ENCODE results near the gene SPIRE2. TPM values are rescaled to one million over a fixed set of nuclear protein-coding genes. Genes with fewer than 3 reads are reported as not detected.
"Not testable (repeated sequence)": the region's sequence is repeated elsewhere in the genome, so short reads cannot be mapped to it uniquely, and the experiment has no call there.

Gene SPIRE2
- total and polyA plus RNA-seq, 4 donors: 0.62 to 2.3 (median 1.8) TPM

GRCh38 chr16:89828870-89829629 is 775 bp downstream of the SPIRE2 start:
- ATAC-seq (ENCODE audit: low FRiP score) (no peak), DNase-seq (no peak)
- intact Hi-C loops (cut with DNase I): loop anchor here in 1 of 2 donors (5.0 kb wide), 1 partner anchor 43 kb away; the partner anchor contains the start of gene TCF25
- no peak overlapping the region for H3K27ac ChIP-seq (ENCODE audit: low read depth in 1 of 2, low read length in 2 of 2)
- no peaks in the 10 kb centered on the region for H3K4me1 ChIP-seq (ENCODE audit: control insufficient read depth in 1 of 2, insufficient read depth in 2 of 2, low read length in 2 of 2)
- H3K27me3 ChIP-seq (ENCODE audit: control insufficient read depth in 1 of 2, insufficient read depth in 2 of 2, low read length in 1 of 2): no peaks in the 10 kb centered on the region
- no peaks in the 10 kb centered on the region for H3K9me3 ChIP-seq (ENCODE audit: control insufficient read depth, low read length)
- WGBS, 2 donors: 16 to 17% methylated on average over 19 to 26 of the region's 26 CpGs
- H3K4me3 ChIP-seq (ENCODE audit: low read length in 2 of 2): no peak overlapping the region
- no peaks in the 10 kb centered on the region for H3K36me3 ChIP-seq (ENCODE audit: control insufficient read depth in 1 of 2, insufficient read depth in 2 of 2, low read length in 1 of 2)

GRCh38 chr16:89829630-89830437 is 1.6 kb downstream of the SPIRE2 start:
- ATAC-seq (ENCODE audit: low FRiP score) (no peak), DNase-seq (no peak)
- H3K4me3 ChIP-seq (ENCODE audit: low read length in 2 of 2): no peak overlapping the region
- no peak overlapping the region for H3K27ac ChIP-seq (ENCODE audit: low read depth in 1 of 2, low read length in 2 of 2)
- H3K4me1 ChIP-seq (ENCODE audit: control insufficient read depth in 1 of 2, insufficient read depth in 2 of 2, low read length in 2 of 2): no peaks in the 10 kb centered on the region
- intact Hi-C loops (cut with DNase I): loop anchor here in 1 of 2 donors (5.0 kb wide), 1 partner anchor 42 kb away; the partner anchor contains the start of gene TCF25
- H3K9me3 ChIP-seq (ENCODE audit: control insufficient read depth, low read length): no peaks in the 10 kb centered on the region
- no peaks in the 10 kb centered on the region for H3K27me3 ChIP-seq (ENCODE audit: control insufficient read depth in 1 of 2, insufficient read depth in 2 of 2, low read length in 1 of 2)
- no peaks in the 10 kb centered on the region for H3K36me3 ChIP-seq (ENCODE audit: control insufficient read depth in 1 of 2, insufficient read depth in 2 of 2, low read length in 1 of 2)
- 82% methylated on average over 17 of the region's 17 CpGs for WGBS, 2 donors

GRCh38 chr16:89831810-89832328 is 3.6 kb downstream of the SPIRE2 start:
- WGBS, 2 donors: 94 to 95% methylated on average over 25 of the region's 25 CpGs
- Histone ChIP-seq H3K4me1 (ENCODE audit: control insufficient read depth in 1 of 2, insufficient read depth in 2 of 2, low read length in 2 of 2) (no peaks in the 10 kb centered on the region), H3K27me3 (ENCODE audit: control insufficient read depth in 1 of 2, insufficient read depth in 2 of 2, low read length in 1 of 2) (no peaks in the 10 kb centered on the region), H3K27ac (ENCODE audit: low read depth in 1 of 2, low read length in 2 of 2) (no peak overlapping the region), H3K4me3 (ENCODE audit: low read length in 2 of 2) (no peak overlapping the region), H3K36me3 (ENCODE audit: control insufficient read depth in 1 of 2, insufficient read depth in 2 of 2, low read length in 1 of 2) (no peaks in the 10 kb centered on the region), H3K9me3 (ENCODE audit: control insufficient read depth, low read length) (no peaks in the 10 kb centered on the region)
- ATAC-seq (ENCODE audit: low FRiP score) (no peak), DNase-seq (no peak)
- intact Hi-C loops (cut with DNase I): no loop called here

GRCh38 chr16:89833664-89834363 is 5.5 kb downstream of the SPIRE2 start:
- 96% methylated on average over 39 of the region's 39 CpGs for WGBS, 2 donors
- intact Hi-C loops (cut with DNase I); H3K4me1 ChIP-seq (ENCODE audit: control insufficient read depth in 1 of 2, insufficient read depth in 2 of 2, low read length in 2 of 2); H3K4me3 ChIP-seq (ENCODE audit: low read length in 2 of 2); ATAC-seq (ENCODE audit: low FRiP score); H3K27me3 ChIP-seq (ENCODE audit: control insufficient read depth in 1 of 2, insufficient read depth in 2 of 2, low read length in 1 of 2); DNase-seq; H3K9me3 ChIP-seq (ENCODE audit: control insufficient read depth, low read length); H3K27ac ChIP-seq (ENCODE audit: low read depth in 1 of 2, low read length in 2 of 2); H3K36me3 ChIP-seq (ENCODE audit: control insufficient read depth in 1 of 2, insufficient read depth in 2 of 2, low read length in 1 of 2): not testable (repeated sequence)

GRCh38 chr16:89834813-89835363 is 6.6 kb downstream of the SPIRE2 start:
- H3K4me1 ChIP-seq (ENCODE audit: control insufficient read depth in 1 of 2, insufficient read depth in 2 of 2, low read length in 2 of 2); DNase-seq; ATAC-seq (ENCODE audit: low FRiP score); H3K27me3 ChIP-seq (ENCODE audit: control insufficient read depth in 1 of 2, insufficient read depth in 2 of 2, low read length in 1 of 2); H3K9me3 ChIP-seq (ENCODE audit: control insufficient read depth, low read length); H3K36me3 ChIP-seq (ENCODE audit: control insufficient read depth in 1 of 2, insufficient read depth in 2 of 2, low read length in 1 of 2); H3K4me3 ChIP-seq (ENCODE audit: low read length in 2 of 2); H3K27ac ChIP-seq (ENCODE audit: low read depth in 1 of 2, low read length in 2 of 2); intact Hi-C loops (cut with DNase I): not testable (repeated sequence)
- 97% methylated on average over 41 to 42 of the region's 42 CpGs for WGBS, 2 donors

- intact Hi-C loops (cut with DNase I); H3K27me3 ChIP-seq (ENCODE audit: control insufficient read depth in 1 of 2, insufficient read depth in 2 of 2, low read length in 1 of 2); H3K4me3 ChIP-seq (ENCODE audit: low read length in 2 of 2); H3K9me3 ChIP-seq (ENCODE audit: control insufficient read depth, low read length); ATAC-seq (ENCODE audit: low FRiP score); DNase-seq; H3K4me1 ChIP-seq (ENCODE audit: control insufficient read depth in 1 of 2, insufficient read depth in 2 of 2, low read length in 2 of 2); H3K36me3 ChIP-seq (ENCODE audit: control insufficient read depth in 1 of 2, insufficient read depth in 2 of 2, low read length in 1 of 2); H3K27ac ChIP-seq (ENCODE audit: low read depth in 1 of 2, low read length in 2 of 2): not testable (repeated sequence)
- WGBS, 2 donors: 70 to 77% methylated on average over 15 of the region's 15 CpGs
These were observed 8.2 kb downstream of the SPIRE2 start for GRCh38 chr16:89836484-89836883.

GRCh38 chr16:89837014-89837546 is 8.8 kb downstream of the SPIRE2 start:
- no peaks in the 10 kb centered on the region for H3K9me3 ChIP-seq (ENCODE audit: control insufficient read depth, low read length)
- WGBS, 2 donors: 90% methylated on average over 17 of the region's 17 CpGs
- no peaks in the 10 kb centered on the region for H3K4me1 ChIP-seq (ENCODE audit: control insufficient read depth in 1 of 2, insufficient read depth in 2 of 2, low read length in 2 of 2)
- no peak for ATAC-seq (ENCODE audit: low FRiP score)
- no peak overlapping the region for H3K27ac ChIP-seq (ENCODE audit: low read depth in 1 of 2, low read length in 2 of 2)
- no peak overlapping the region for H3K4me3 ChIP-seq (ENCODE audit: low read length in 2 of 2)
- no peaks in the 10 kb centered on the region for H3K27me3 ChIP-seq (ENCODE audit: control insufficient read depth in 1 of 2, insufficient read depth in 2 of 2, low read length in 1 of 2)
- H3K36me3 ChIP-seq (ENCODE audit: control insufficient read depth in 1 of 2, insufficient read depth in 2 of 2, low read length in 1 of 2): no peaks in the 10 kb centered on the region
- intact Hi-C loops (cut with DNase I): no loop called here
- no peak for DNase-seq

GRCh38 chr16:89841275-89841674 is 13.0 kb downstream of the SPIRE2 start:
- Histone ChIP-seq H3K4me1 (ENCODE audit: control insufficient read depth in 1 of 2, insufficient read depth in 2 of 2, low read length in 2 of 2) (no peaks in the 10 kb centered on the region), H3K4me3 (ENCODE audit: low read length in 2 of 2) (no peak overlapping the region), H3K36me3 (ENCODE audit: control insufficient read depth in 1 of 2, insufficient read depth in 2 of 2, low read length in 1 of 2) (no peaks in the 10 kb centered on the region), H3K27me3 (ENCODE audit: control insufficient read depth in 1 of 2, insufficient read depth in 2 of 2, low read length in 1 of 2) (no peaks in the 10 kb centered on the region), H3K9me3 (ENCODE audit: control insufficient read depth, low read length) (no peaks in the 10 kb centered on the region), H3K27ac (ENCODE audit: low read depth in 1 of 2, low read length in 2 of 2) (no peak overlapping the region)
- DNase-seq (no peak), ATAC-seq (ENCODE audit: low FRiP score) (no peak)
- WGBS, 2 donors: 86% methylated on average over 10 of the region's 10 CpGs
- intact Hi-C loops (cut with DNase I): no loop called here
